OCI-LY3 (cell line): ENCODE measurements around the gene RAB11B.
A peak's percentile ranks its signal among the peaks of the same experiment; 100 is the strongest.
"Not testable (repeated sequence)": the region's sequence is repeated elsewhere in the genome, so short reads cannot be mapped to it uniquely, and the experiment has no call there.

Experiments used
- H2AFZ ChIP-seq: fragments of 200-600, 300-600 bp; shearing (Covaris generic); 2 replicates; pipeline ENCODE4 v1.6.0; 2014; ENCODE audit warnings: antibody characterized with exemption, low read depth, low read length
- H3K27ac ChIP-seq: fragments of 200-600, 300-600 bp; sonication (generic); 2 replicates; pipeline ENCODE4 v1.5.1; 2014; ENCODE audit warnings: mild to moderate bottlenecking, low read length, moderate library complexity, mixed read lengths
- H3K27me3 ChIP-seq: fragments of 200-600, 300-600 bp; sonication (generic); 2 replicates; pipeline ENCODE4 v1.6.1; 2014; ENCODE audit warnings: low read depth, low read length, mixed read lengths
- H3K36me3 ChIP-seq: fragments of 200-600, 300-600 bp; sonication (generic); replicated peaks from 2 replicates; pipeline ENCODE3; 2014; ENCODE audit warnings: low read depth, low read length, mixed read lengths
- H3K4me1 ChIP-seq: fragments of 300-600, 200-600 bp; sonication (generic); 2 replicates; pipeline ENCODE4 v1.6.1; 2014; ENCODE audit warnings: low read length, mixed read lengths
- H3K4me2 ChIP-seq: fragments of 200-600, 300-600 bp; sonication (generic); 2 replicates; pipeline ENCODE4 v1.6.1; 2014; ENCODE audit warnings: low read length, mixed read lengths
- H3K4me3 ChIP-seq: fragments of 300-600, 200-600 bp; sonication (generic); 2 replicates; pipeline ENCODE4 v1.5.1; 2014; ENCODE audit warnings: antibody characterized with exemption, mild to moderate bottlenecking, low read length, moderate library complexity
- H3K79me2 ChIP-seq: fragments of 300-600, 200-600 bp; shearing (Covaris generic); 2 replicates; pipeline ENCODE4 v1.6.1; 2014; ENCODE audit warnings: mild to moderate bottlenecking, low read length, mixed read lengths
- H3K9ac ChIP-seq: fragments of 300-600, 200-600 bp; shearing (Covaris generic); 2 replicates; pipeline ENCODE4 v1.6.0; 2014; ENCODE audit warnings: mild to moderate bottlenecking, low read length, moderate library complexity
- H3K9me3 ChIP-seq: fragments of 200-600, 300-600 bp; shearing (Covaris generic); 2 replicates; pipeline ENCODE4 v1.6.1; 2014; ENCODE audit warnings: low read length, mixed read lengths; ENCODE audit not compliant: insufficient read depth
- H4K20me1 ChIP-seq: fragments of 200-600, 300-600 bp; sonication (generic); 2 replicates; pipeline ENCODE4 v1.6.1; 2016; ENCODE audit warnings: low read length, mixed read lengths; ENCODE audit not compliant: insufficient read depth
- EZH2phosphoT487 ChIP-seq: fragments of 200-600 bp; shearing (Covaris generic); IDR thresholded peaks from 2 replicates; pipeline ENCODE4 v1.6.1; 2018; ENCODE audit warnings: antibody characterized with exemption, mixed run types, low read depth
- TF ChIP-seq, protein P1 (sequence below): fragments of 200-600, 300-600 bp; sonication (generic); IDR thresholded peaks from 2 replicates; pipeline ENCODE4 v1.5.1; 2014; ENCODE audit warnings: antibody characterized with exemption, low read length, low read depth

RAB11B gene

DNA sequence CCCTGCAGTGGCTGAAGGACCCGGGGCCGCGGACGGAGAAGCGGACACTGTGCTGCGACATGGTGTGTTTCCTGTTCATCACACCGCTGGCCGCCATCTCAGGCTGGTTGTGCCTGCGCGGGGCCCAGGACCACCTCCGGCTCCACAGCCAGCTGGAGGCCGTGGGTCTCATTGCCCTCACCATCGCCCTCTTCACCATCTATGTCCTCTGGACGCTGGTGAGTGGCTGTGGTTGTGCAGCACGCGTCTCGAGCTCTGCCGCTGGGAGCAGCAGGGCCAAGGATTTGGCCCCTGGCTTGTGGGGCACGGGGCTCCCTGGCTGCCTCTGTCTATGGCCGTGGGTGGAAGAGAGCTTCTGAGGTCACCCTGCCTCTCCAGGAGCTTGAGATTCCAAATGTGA, 40.5 kb downstream of the RAB11B start:
- Histone ChIP-seq H3K27me3 (no peaks in the 10 kb centered on the region), H3K9ac (no peak overlapping the region), H3K4me1 (peaks cover 5% of the 10 kb centered on the region; the same call in 1 of the 2 replicates), H3K36me3 (no peaks in the 10 kb centered on the region), H3K4me3 (no peak overlapping the region), H3K27ac (no peak overlapping the region), H3K4me2 (no peak overlapping the region), H2AFZ (no peak overlapping the region), H3K9me3 (no peaks in the 10 kb centered on the region), H3K79me2 (no peaks in the 10 kb centered on the region), H4K20me1 (no peaks in the 10 kb centered on the region)
- no peak for TF ChIP-seq EZH2phosphoT487
- TF ChIP-seq, protein P1, sequence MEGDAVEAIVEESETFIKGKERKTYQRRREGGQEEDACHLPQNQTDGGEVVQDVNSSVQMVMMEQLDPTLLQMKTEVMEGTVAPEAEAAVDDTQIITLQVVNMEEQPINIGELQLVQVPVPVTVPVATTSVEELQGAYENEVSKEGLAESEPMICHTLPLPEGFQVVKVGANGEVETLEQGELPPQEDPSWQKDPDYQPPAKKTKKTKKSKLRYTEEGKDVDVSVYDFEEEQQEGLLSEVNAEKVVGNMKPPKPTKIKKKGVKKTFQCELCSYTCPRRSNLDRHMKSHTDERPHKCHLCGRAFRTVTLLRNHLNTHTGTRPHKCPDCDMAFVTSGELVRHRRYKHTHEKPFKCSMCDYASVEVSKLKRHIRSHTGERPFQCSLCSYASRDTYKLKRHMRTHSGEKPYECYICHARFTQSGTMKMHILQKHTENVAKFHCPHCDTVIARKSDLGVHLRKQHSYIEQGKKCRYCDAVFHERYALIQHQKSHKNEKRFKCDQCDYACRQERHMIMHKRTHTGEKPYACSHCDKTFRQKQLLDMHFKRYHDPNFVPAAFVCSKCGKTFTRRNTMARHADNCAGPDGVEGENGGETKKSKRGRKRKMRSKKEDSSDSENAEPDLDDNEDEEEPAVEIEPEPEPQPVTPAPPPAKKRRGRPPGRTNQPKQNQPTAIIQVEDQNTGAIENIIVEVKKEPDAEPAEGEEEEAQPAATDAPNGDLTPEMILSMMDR = no peak

DNA sequence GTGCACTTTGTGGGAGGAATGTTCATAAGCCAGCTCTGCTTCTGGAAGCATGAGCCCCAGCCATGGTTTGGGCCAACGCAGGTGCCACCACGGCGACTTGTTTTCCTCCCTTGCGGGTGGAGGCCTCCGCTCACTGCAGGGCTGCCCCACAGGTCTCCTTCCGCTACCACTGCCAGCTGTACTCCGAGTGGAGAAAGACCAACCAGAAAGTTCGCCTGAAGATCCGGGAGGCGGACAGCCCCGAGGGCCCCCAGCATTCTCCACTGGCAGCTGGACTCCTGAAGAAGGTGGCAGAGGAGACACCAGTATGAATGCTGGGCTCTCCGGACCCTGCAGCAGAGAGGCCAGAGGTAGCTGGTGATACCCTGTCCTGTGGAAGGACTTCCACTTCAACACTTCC, 48.1 kb downstream of the RAB11B start:
- H3K4me2 ChIP-seq = no peak overlapping the region
- H3K9ac ChIP-seq = no peak overlapping the region
- H2AFZ ChIP-seq = no peak overlapping the region
- H3K4me3 ChIP-seq = no peak overlapping the region
- H3K9me3 ChIP-seq = no peaks in the 10 kb centered on the region
- no peaks in the 10 kb centered on the region for H3K4me1 ChIP-seq
- H3K27me3 ChIP-seq = no peaks in the 10 kb centered on the region
- H3K36me3 ChIP-seq = no peaks in the 10 kb centered on the region
- TF ChIP-seq, protein P1 = no peak
- TF ChIP-seq EZH2phosphoT487 = no peak
- no peaks in the 10 kb centered on the region for H4K20me1 ChIP-seq
- no peak overlapping the region for H3K27ac ChIP-seq
- H3K79me2 ChIP-seq = no peaks in the 10 kb centered on the region

DNA sequence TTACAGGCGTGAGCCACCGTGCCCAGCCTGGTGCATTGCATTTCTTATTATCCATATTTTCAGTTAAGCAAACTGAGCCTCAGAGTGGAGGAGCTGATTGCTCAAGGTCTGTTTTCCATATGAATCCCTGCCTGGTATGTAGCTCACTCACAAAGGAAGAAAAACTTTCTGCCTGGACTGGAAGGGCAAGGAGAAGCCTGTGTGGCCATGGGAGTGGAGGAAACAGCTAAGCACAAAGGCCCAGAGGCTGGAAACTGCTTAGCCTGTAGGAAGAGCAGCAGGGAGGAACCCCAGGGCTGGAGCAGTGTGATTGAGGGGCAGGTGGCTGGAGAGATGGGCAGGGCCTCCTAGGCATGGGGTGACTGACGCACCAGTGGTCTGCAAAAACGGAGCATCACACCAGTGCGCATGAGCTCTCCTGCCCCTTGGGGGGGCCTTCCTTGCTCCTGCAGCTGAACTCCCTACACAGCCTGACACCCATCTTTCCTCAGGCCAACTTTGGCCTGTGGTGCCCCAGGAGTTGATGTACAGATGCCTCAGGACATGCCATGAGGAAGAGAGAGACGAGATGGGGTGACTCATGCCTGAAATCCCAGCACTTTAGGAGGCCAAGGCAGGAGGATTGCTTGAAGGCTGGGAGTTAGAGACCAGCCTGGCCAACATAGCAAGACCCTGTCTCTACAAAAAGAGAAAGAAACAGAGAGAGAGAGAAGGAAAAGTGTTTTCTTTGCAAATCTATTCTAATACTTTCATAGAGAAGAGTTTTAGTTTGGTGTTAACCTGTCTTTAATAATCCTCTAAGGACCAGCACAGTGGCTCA, 51.8 kb downstream of the RAB11B start:
- Histone ChIP-seq H3K79me2 (peaks cover 22% of the 10 kb centered on the region), H3K9me3 (no peaks in the 10 kb centered on the region), H2AFZ (no peak overlapping the region), H3K36me3 (peaks cover 10% of the 10 kb centered on the region), H4K20me1 (peaks cover 16% of the 10 kb centered on the region), H3K4me2 (no peak overlapping the region), H3K9ac (no peak overlapping the region), H3K27me3 (no peaks in the 10 kb centered on the region), H3K27ac (no peak overlapping the region), H3K4me1 (peaks cover 10% of the 10 kb centered on the region), H3K4me3 (no peak overlapping the region)
- TF ChIP-seq, protein P1 = no peak
- TF ChIP-seq EZH2phosphoT487 = no peak

DNA sequence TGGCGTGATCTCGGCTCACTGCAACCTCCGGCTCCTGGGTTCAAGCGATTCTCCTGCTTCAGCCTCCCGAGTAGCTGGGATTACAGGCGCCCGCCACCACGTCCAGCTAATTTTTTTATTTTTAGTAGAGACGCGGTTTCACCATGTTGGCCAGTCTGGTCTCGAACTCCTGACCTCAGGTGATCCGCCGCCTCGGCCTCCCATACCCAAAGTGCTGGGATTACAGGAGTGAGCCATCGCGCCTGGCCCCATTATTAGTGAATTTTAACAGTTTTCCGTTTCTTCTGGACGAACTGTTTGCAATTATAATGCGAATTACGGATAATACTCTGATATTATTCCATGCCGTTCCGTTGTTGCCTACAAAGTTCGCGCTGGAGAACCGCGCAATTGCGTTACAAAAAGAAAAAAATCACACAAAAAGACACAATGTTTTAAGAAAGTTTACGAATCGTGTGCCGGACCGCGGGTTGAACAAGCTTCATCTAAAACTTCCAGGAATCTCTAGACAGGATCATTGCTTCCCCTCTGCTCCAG, 54.0 kb downstream of the RAB11B start:
- H3K4me3 ChIP-seq = peak overlapping the region; percentile 97
- H3K79me2 ChIP-seq = peaks cover 45% of the 10 kb centered on the region
- peaks cover 20% of the 10 kb centered on the region for H3K36me3 ChIP-seq
- H3K9ac ChIP-seq = peak overlapping the region; percentile 82
- H3K27ac ChIP-seq = peak overlapping the region; percentile 41; the same call in 1 of the 2 replicates
- peak overlapping the region; percentile 78 for H3K4me2 ChIP-seq
- peaks cover 38% of the 10 kb centered on the region for H4K20me1 ChIP-seq
- H3K9me3 ChIP-seq, H3K27me3 ChIP-seq: not testable (repeated sequence)
- peaks cover 32% of the 10 kb centered on the region for H3K4me1 ChIP-seq
- peak overlapping the region; percentile 98 for H2AFZ ChIP-seq
